Dendritic cell treated with granulocyte-macrophage colony-stimulating factor and Interleukin-4, amounts not matched to agents 40 ng/mL and 50 ng/mL, for 4 days (primary cell): ENCODE data around the gene PALM2AKAP2.

Source experiments
- H3K27ac Mint-ChIP-seq: one replicate; pipeline ENCODE4 v1.8.0; 2022; ENCODE audit warnings: mild to moderate bottlenecking, mixed read lengths
- H3K27me3 Mint-ChIP-seq: one replicate; pipeline ENCODE4 v1.8.0; 2022; ENCODE audit warnings: mild to moderate bottlenecking, mixed read lengths
- H3K36me3 Mint-ChIP-seq: one replicate; pipeline ENCODE4 v1.8.0; 2022; ENCODE audit warnings: low read depth, mixed read lengths
- H3K4me1 Mint-ChIP-seq: one replicate; pipeline ENCODE4 v1.8.0; 2022; ENCODE audit warnings: low read depth, mixed read lengths
- H3K4me3 Mint-ChIP-seq: one replicate; pipeline ENCODE4 v1.8.0; 2022; ENCODE audit warnings: mild to moderate bottlenecking, moderate library complexity, mixed read lengths
- H3K9me3 Mint-ChIP-seq: one replicate; pipeline ENCODE4 v1.8.0; 2022; ENCODE audit warnings: mixed read lengths
- intact Hi-C: fragments of 100-400 bp; cut with micrococcal nuclease; formaldehyde crosslinking; loops from one replicate; pipeline ENCODE4 v1.15.0; 2022

The PALM2AKAP2 gene

DNA sequence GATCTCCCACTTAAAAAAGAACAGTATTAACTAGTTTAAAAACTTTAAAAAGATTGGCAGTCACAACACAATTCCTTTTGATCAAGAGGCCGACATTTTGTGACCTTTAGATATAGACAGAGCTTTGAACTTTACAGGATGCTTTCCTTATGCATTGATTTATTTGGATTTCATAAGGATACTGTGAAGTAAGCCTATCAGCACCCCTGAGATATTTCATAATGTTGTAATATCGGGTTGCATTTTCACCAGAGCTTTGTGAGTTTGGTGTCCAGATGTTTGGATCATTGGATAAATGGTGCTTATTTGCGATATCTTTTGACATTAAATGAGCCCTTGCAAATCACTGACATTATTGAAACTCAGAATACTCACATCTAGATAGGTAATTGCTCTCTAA, 7.7 kb downstream of the PALM2AKAP2 start:
- Mint-ChIP-seq H3K36me3 (no peaks in the 10 kb centered on the region), H3K27ac (no peak overlapping the region), H3K4me3 (no peak overlapping the region), H3K4me1 (no peaks in the 10 kb centered on the region), H3K9me3 (no peaks in the 10 kb centered on the region), H3K27me3 (peaks cover 16% of the 10 kb centered on the region)
- intact Hi-C loops: no loop called here

DNA sequence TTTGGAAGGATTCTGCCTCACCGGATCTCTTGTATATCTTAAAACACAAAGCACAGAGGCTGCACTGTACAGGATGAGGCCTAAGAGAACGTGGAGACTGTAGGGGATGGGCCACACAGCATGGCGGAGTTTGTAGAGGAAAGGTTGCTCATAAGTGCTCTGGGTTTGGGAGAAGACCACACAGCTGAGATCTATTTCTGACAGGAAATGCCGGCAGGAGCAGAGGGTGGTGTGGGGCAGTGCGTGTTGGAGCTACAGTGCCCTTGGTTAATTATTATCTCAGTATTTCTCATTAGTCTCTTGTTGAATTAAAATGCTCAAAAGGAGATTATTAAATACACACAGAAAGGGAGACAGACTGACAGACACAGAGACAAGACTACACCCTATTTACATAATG, 9.6 kb downstream of the PALM2AKAP2 start:
- H3K4me3 Mint-ChIP-seq: no peak overlapping the region
- no peak overlapping the region for H3K27ac Mint-ChIP-seq
- H3K4me1 Mint-ChIP-seq: no peaks in the 10 kb centered on the region
- no peaks in the 10 kb centered on the region for H3K36me3 Mint-ChIP-seq
- H3K27me3 Mint-ChIP-seq: peaks cover 9% of the 10 kb centered on the region
- intact Hi-C loops: no loop called here
- no peaks in the 10 kb centered on the region for H3K9me3 Mint-ChIP-seq

DNA sequence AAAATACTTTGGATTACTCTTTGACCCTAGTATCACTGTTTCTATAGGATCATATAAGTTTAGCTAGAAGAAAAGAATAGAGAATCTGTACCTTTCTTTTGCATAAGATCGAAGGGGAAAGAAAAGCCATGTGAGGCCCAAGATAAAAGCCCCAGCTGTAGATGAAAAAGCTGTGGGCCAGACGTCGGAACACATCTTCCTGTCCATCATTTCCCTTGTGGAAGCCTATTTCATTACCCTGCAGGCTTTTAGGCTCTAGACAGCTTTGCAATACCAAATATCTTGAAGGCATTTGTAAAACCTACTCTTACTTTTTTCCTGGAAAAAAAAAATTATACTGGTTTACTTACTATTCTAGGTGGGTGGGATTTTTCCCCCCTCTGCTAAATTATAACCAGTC, 10.0 kb downstream of the PALM2AKAP2 start:
- Mint-ChIP-seq H3K9me3 (no peaks in the 10 kb centered on the region), H3K4me1 (no peaks in the 10 kb centered on the region), H3K27me3 (peaks cover 4% of the 10 kb centered on the region), H3K27ac (no peak overlapping the region), H3K4me3 (no peak overlapping the region), H3K36me3 (no peaks in the 10 kb centered on the region)
- intact Hi-C loops: no loop called here

DNA sequence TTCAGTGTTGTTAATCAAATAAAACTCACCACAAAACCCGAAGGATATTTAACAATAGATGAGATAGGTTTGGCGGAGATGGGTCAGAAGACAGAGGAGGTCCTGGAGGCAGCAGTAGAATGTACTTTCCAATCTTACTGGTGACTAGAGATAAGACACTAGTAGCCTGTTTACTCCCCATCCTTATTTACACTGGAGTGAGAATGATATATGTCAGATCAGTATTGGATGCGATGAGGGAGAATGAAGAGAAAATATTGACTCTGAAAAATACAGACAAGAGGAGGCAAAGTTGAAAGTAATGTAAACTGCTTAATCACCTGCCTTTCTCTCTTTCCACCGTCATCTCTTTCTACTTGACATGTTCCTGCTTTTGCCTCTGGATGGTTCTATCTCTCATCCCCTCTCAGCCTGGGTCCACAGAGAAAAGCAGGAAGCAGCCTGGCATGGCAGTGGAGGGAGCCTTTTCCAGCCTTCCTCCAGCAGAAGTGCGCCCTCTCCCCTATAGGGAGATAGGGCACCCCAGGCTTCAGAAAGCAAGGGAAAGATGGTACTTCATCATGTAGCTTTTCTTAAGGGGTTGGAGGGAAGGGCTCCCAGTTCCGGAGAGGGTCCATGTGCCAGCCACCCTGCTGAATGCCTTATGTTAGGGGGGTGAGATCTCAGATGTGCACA, 11.1 kb downstream of the PALM2AKAP2 start:
- no peak overlapping the region for H3K27ac Mint-ChIP-seq
- no peak overlapping the region for H3K4me3 Mint-ChIP-seq
- no peaks in the 10 kb centered on the region for H3K4me1 Mint-ChIP-seq
- intact Hi-C loops: no loop called here
- peaks cover 4% of the 10 kb centered on the region for H3K27me3 Mint-ChIP-seq
- H3K36me3 Mint-ChIP-seq: no peaks in the 10 kb centered on the region
- H3K9me3 Mint-ChIP-seq: no peaks in the 10 kb centered on the region

DNA sequence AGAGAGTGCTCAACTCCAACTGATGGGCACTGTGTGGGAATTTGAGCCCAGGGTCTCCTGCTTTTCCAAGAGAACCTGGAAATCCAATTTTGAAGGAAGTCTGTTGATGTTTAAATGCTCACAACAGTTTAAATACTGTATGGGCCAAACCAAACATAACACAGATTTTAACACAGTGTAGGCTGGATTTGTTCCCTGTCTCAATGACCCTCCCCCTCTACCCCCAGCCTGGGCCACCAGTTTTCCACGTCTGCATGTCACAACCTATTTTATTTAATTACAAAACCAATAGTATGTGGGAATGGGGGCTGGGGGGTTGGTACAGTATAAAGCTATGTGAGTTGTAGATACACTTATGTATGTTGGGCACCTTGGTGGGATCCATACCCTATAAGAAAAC, 11.7 kb downstream of the PALM2AKAP2 start:
- intact Hi-C loops: no loop called here
- H3K36me3 Mint-ChIP-seq: no peaks in the 10 kb centered on the region
- no peaks in the 10 kb centered on the region for H3K4me1 Mint-ChIP-seq
- H3K4me3 Mint-ChIP-seq: no peak overlapping the region
- H3K27me3 Mint-ChIP-seq: peaks cover 6% of the 10 kb centered on the region
- no peaks in the 10 kb centered on the region for H3K9me3 Mint-ChIP-seq
- no peak overlapping the region for H3K27ac Mint-ChIP-seq

DNA sequence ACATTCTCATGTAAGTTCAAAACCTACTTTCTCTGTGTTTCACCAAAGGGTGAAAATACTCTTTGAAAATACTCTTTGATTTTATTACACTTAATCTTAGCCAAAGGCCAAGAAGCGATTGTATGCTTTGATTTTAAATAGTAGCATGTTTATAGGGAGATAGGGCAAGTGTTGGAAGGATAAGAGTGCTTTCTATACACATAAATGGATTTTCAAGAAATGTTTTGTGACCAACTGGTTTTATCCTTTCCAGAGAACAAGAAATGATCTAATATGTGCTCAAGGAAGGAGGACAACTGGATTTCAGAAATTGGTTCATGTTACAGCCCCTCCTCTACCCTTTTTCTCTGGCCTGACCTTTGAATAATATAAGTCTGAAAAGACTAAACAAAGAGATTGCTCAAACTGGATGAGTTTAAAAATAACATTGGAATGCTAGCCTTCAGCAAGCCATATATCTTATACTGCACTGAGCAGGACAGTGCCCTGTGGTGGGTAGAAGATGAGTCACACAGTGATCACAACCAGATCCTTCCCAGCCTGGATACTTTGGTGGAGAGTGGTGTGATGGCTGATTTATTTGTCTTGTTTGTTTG, 13.1 kb downstream of the PALM2AKAP2 start:
- Mint-ChIP-seq H3K27ac (no peak overlapping the region), H3K4me1 (no peaks in the 10 kb centered on the region), H3K9me3 (no peaks in the 10 kb centered on the region), H3K27me3 (peaks cover 6% of the 10 kb centered on the region), H3K36me3 (no peaks in the 10 kb centered on the region), H3K4me3 (no peak overlapping the region)
- intact Hi-C loops: no loop called here

DNA sequence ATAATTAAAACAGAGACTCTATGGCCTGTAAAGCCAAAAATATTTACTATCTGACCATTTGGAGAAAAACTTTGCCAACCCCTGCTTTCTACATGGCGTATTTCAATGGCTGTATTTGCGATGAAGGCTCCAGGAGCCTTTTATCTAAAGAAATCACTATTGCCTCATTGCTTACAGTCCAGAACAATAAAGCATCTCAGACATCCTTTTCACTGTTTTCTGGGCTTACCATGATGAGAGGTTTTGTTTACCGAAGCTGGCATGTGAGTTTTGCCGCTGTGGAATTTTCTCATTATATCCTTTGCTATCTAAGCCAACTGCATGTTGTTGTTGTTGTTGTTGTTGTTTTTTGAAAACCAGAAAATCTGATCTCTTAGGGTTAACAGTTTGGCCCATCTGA, 13.9 kb downstream of the PALM2AKAP2 start:
- H3K4me3 Mint-ChIP-seq: no peak overlapping the region
- no peak overlapping the region for H3K27ac Mint-ChIP-seq
- no peaks in the 10 kb centered on the region for H3K36me3 Mint-ChIP-seq
- intact Hi-C loops: no loop called here
- no peaks in the 10 kb centered on the region for H3K4me1 Mint-ChIP-seq
- no peaks in the 10 kb centered on the region for H3K9me3 Mint-ChIP-seq
- peaks cover 4% of the 10 kb centered on the region for H3K27me3 Mint-ChIP-seq

DNA sequence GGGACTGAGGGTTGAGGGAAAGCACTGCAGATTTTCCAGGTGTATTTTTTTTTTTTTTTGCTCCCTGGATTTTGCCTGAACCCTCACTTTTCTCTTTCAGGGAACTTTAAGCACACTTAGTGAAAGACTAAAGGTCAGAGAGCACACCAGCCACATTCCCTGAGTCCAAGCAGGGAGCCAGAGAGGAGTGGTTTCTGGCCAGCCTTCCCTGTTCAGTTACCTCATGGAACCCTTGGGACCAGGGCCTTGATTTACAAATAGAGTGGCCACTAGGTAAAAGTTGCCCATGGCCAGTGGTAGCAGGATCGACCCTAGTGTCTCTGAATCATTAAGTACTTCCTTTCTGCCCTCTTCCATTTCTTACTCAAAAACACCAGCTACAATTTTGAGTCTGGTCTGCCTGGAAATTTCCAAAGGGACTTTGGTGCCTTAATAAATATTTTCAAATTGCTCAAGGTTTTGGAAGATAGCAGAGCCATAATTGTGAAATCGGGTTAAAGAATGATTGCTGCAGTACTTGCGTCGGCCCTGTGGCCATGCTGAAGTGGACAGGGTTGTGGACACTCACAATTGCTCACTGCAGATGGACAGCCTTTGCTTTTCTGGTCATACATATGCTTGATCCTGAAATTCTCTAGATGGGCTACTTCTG, 14.5 kb downstream of the PALM2AKAP2 start:
- H3K4me1 Mint-ChIP-seq: no peaks in the 10 kb centered on the region
- no peaks in the 10 kb centered on the region for H3K36me3 Mint-ChIP-seq
- H3K27me3 Mint-ChIP-seq: peaks cover 3% of the 10 kb centered on the region
- no peak overlapping the region for H3K4me3 Mint-ChIP-seq
- H3K27ac Mint-ChIP-seq: no peak overlapping the region
- H3K9me3 Mint-ChIP-seq: no peaks in the 10 kb centered on the region
- intact Hi-C loops: no loop called here

DNA sequence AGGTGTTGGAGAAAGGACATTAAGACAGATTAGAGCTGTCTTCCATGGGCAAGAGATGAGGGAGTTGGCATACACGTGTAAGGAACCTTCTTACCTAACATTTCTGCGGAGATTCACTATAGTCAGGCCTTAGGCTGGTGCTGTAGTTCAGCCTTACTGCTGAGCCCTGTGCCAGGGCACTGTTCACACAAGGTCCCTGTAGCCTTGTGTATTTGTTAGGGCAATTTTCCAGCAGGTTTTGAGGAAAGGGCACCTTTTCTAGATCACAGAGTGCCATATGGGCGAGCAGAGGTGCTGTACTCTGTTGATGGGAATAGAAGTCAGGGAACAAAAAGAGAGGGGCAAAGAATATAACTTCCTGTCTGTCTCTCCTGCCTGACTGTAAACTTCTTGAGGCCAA, 15.6 kb downstream of the PALM2AKAP2 start:
- no peaks in the 10 kb centered on the region for H3K9me3 Mint-ChIP-seq
- H3K4me1 Mint-ChIP-seq: no peaks in the 10 kb centered on the region
- no peak overlapping the region for H3K4me3 Mint-ChIP-seq
- no peak overlapping the region for H3K27ac Mint-ChIP-seq
- intact Hi-C loops: no loop called here
- H3K27me3 Mint-ChIP-seq: peaks cover 1% of the 10 kb centered on the region
- H3K36me3 Mint-ChIP-seq: no peaks in the 10 kb centered on the region

DNA sequence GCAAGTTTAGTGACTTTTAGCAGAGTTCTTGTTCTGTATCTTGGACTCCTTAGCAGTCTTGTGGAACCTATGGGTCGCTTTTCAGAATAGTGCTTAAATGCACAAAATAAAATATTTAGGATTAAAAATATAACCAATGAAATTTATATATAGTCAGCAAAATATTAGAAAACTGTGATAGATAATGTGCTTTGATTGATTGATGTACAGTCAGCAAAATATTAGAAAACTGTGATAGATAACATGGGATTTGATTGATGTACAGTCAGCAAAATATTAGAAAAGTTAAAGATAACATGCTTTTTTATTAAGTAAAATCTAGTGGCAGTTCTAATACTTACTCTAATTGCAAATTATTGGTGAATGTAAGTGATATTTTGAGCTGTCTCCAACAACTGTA, 16.1 kb downstream of the PALM2AKAP2 start:
- Mint-ChIP-seq H3K4me3 (no peak overlapping the region), H3K27me3 (peaks cover 1% of the 10 kb centered on the region), H3K9me3 (no peaks in the 10 kb centered on the region), H3K27ac (no peak overlapping the region), H3K36me3 (no peaks in the 10 kb centered on the region), H3K4me1 (no peaks in the 10 kb centered on the region)
- intact Hi-C loops: no loop called here

DNA sequence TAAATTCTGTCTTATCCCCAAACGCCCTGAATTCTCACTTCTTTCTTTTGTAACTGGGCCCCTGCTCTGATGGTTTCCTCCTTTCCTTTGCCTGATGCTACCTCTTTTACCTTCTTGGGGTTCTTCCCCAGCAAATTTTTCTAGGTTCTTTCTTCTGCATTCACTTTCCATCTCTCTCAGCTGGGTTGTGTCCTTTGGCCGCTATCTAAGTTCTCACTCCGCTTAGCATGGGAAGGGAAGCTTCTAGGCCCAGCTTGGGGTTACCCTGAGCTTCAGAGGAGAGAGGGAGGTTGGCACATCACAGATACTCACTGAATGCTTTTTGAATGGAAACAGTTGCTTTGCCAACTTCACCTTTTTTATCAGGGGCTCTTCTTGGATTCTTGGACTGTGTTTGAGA, 17.0 kb downstream of the PALM2AKAP2 start:
- H3K4me3 Mint-ChIP-seq: no peak overlapping the region
- intact Hi-C loops: no loop called here
- no peaks in the 10 kb centered on the region for H3K9me3 Mint-ChIP-seq
- H3K4me1 Mint-ChIP-seq: no peaks in the 10 kb centered on the region
- H3K27me3 Mint-ChIP-seq: peaks cover 6% of the 10 kb centered on the region
- H3K36me3 Mint-ChIP-seq: no peaks in the 10 kb centered on the region
- H3K27ac Mint-ChIP-seq: no peak overlapping the region

DNA sequence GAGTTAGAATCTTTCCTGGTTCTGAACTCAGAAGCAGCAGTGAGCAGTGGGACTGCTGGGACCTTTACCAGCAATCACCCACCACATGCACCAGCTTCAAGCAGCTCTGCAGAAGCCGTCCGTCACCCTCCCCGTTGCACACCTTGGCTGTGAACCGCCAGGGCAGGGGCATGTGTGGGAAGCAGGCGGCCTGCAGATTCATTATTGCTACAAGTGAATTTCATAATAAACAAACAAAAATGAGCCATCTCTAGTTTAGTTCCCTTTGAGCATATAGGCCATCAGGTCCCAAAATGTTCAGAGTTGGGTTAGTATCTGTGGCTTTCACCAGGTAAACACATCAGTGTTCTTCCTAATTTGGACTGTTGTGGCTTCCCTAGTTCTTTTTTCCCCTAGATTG, 17.5 kb downstream of the PALM2AKAP2 start:
- no peak overlapping the region for H3K27ac Mint-ChIP-seq
- no peaks in the 10 kb centered on the region for H3K9me3 Mint-ChIP-seq
- H3K4me1 Mint-ChIP-seq: no peaks in the 10 kb centered on the region
- H3K27me3 Mint-ChIP-seq: peaks cover 6% of the 10 kb centered on the region
- no peak overlapping the region for H3K4me3 Mint-ChIP-seq
- intact Hi-C loops: no loop called here
- no peaks in the 10 kb centered on the region for H3K36me3 Mint-ChIP-seq

DNA sequence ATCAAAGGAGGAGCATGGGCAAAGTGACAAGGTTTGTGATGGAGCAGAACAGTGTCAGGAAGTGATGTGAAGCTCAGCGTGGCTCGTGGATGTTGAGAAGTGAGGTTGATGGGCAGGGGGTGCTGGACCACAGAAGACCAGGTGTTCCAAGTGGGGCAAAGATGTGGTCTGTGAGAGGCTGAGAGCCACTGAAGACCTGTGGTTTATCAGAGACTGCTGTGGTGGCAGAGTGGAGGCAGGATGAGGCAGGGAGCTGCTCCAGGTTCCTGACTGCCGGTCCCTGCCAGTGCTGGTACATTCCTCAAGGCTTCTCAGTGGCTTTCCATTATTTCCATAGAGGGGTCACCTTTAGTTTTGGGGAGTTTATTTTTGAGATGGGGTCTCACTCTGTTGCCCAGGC, 19.1 kb downstream of the PALM2AKAP2 start:
- Mint-ChIP-seq H3K36me3 (no peaks in the 10 kb centered on the region), H3K9me3 (no peaks in the 10 kb centered on the region), H3K4me1 (no peaks in the 10 kb centered on the region), H3K27me3 (peaks cover 6% of the 10 kb centered on the region), H3K27ac (no peak overlapping the region), H3K4me3 (no peak overlapping the region)
- intact Hi-C loops: no loop called here

DNA sequence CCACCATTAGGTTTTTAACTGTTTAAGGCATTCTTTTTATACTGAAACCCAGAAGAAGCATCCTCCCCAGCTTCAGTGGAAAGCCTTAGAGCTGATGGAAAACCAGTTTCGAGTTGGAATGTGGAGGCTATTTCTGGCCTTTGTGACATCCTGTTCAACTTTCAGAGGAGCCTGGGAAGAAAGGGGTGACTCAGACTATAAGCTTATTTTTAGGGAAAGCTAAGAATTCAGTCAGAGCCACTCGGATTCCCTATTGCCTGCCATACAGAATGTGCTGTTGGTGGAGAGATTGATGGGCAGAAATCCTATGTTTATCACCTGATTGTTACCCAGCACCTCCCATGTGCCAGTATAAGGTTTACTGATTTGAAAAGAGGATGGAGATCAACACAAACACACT, 19.8 kb downstream of the PALM2AKAP2 start:
- Mint-ChIP-seq H3K4me1 (no peaks in the 10 kb centered on the region), H3K27ac (no peak overlapping the region), H3K36me3 (no peaks in the 10 kb centered on the region), H3K4me3 (no peak overlapping the region), H3K9me3 (no peaks in the 10 kb centered on the region), H3K27me3 (peaks cover 6% of the 10 kb centered on the region)
- intact Hi-C loops: no loop called here

DNA sequence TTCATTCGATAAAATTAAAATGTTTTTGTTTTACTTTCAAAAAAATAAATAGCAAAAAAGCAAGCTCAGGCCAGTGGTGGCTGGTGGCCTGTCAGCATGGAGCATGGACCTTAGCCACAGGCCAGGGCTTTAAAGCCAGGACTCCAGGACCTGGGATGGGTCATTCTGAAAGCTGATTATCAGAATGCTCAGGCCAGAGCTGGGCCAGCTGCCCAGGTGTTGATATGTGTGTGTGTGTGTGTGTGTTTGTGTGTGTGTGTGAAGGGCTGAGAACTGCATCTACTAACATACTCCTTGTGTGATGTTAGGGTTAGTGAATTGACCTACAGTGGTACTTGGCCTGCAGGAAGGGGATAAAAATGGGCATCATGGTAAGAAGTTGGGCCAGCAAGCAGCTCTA, 21.5 kb downstream of the PALM2AKAP2 start:
- intact Hi-C loops: no loop called here
- no peaks in the 10 kb centered on the region for H3K36me3 Mint-ChIP-seq
- no peak overlapping the region for H3K27ac Mint-ChIP-seq
- no peaks in the 10 kb centered on the region for H3K4me1 Mint-ChIP-seq
- H3K4me3 Mint-ChIP-seq: no peak overlapping the region
- H3K9me3 Mint-ChIP-seq: no peaks in the 10 kb centered on the region
- peaks cover 6% of the 10 kb centered on the region for H3K27me3 Mint-ChIP-seq
